BE2C (cell line): Measurements from ENCODE around the gene ADAMTS8. TPM values are rescaled to one million over a fixed set of nuclear protein-coding genes. Genes with fewer than 3 reads are reported as not detected.

Experiments
- DNase-seq: peaks from one replicate; pipeline ENCODE4 v3.0.0-alpha.2; 2020
- H3K27me3 ChIP-seq: fragments of 250-450 bp; sonication (Bioruptor Pico); 2 replicates; pipeline ENCODE4 v1.5.1; 2020; ENCODE audit warnings: mild to moderate bottlenecking
- H3K36me3 ChIP-seq: fragments of 250-450 bp; sonication (Bioruptor Pico); 2 replicates; pipeline ENCODE4 v1.5.1; 2020; ENCODE audit warnings: mild to moderate bottlenecking
- H3K4me1 ChIP-seq: fragments of 250-450 bp; sonication (Bioruptor Pico); 2 replicates; pipeline ENCODE4 v1.5.1; 2020
- H3K4me3 ChIP-seq: 2 replicates; pipeline ENCODE4 v1.5.1; 2011; ENCODE audit warnings: low read depth, low read length
- H3K9me3 ChIP-seq: fragments of 250-450 bp; sonication (Bioruptor Pico); 2 replicates; pipeline ENCODE4 v1.5.1; 2020
- polyA plus RNA-seq: library from polyadenylated mRNA; unstranded; fragments of >200 nt; gene quantifications from one replicate; pipeline ENCODE4 v1.2.1, GENCODE V29; 2012; ENCODE audit warnings: low read depth, missing spikeins; ENCODE audit not compliant: insufficient read length, insufficient read depth
- TF ChIP-seq, protein P1 (sequence below): IDR thresholded peaks from 2 replicates; pipeline ENCODE4 v1.5.1; 2012; ENCODE audit warnings: mild to moderate bottlenecking, low read depth, low read length

Gene ADAMTS8, protein sequence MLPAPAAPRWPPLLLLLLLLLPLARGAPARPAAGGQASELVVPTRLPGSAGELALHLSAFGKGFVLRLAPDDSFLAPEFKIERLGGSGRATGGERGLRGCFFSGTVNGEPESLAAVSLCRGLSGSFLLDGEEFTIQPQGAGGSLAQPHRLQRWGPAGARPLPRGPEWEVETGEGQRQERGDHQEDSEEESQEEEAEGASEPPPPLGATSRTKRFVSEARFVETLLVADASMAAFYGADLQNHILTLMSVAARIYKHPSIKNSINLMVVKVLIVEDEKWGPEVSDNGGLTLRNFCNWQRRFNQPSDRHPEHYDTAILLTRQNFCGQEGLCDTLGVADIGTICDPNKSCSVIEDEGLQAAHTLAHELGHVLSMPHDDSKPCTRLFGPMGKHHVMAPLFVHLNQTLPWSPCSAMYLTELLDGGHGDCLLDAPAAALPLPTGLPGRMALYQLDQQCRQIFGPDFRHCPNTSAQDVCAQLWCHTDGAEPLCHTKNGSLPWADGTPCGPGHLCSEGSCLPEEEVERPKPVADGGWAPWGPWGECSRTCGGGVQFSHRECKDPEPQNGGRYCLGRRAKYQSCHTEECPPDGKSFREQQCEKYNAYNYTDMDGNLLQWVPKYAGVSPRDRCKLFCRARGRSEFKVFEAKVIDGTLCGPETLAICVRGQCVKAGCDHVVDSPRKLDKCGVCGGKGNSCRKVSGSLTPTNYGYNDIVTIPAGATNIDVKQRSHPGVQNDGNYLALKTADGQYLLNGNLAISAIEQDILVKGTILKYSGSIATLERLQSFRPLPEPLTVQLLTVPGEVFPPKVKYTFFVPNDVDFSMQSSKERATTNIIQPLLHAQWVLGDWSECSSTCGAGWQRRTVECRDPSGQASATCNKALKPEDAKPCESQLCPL
- not detected for polyA plus RNA-seq

DNA sequence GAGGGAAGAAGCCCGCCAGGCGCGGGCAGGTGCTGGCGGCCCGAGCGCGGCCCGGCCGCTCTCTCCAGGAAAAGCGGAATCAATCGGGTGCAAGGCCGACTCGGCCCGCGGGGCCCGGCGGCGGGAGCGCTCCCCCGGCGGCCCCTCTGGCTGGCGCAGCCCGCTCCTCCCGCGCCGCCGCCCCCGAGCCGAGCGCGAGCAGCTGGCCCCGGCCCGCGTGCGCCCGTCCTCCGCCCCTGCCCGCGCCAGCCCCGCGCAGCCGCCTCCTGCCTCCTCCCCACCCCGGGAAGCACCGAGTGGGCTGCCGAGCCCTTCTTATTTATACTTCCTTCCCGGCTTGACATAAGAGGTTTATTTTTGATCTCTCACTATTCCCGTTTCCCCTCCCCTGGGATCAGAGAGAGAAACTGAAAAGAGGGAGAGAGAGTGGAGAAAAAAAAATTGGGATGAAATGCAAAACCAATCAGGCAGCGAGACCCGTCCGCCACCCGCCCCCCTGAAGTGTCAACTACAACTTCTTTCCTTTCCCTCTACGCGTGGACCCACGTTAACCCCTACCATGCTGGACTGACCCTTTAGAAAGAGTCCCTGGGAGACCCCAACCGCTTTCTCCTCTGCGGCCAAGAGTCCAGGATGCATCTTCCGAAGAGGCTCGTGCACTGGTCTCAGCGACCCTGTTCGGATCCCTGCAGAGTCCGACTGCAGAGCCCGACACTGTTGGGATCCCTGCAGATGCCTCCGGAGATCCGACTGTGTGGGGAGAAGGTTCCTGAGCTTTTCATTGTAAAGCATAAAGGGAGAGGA is at the start of gene ADAMTS8:
Gene ADAMTS8, minus strand, starts transcription at position 294 of the 804 bp plus-strand sequence. CDS start 323 bp downstream, outside the sequence.
- Histone ChIP-seq H3K9me3 (no peaks in the 10 kb centered on the region), H3K36me3 (no peaks in the 10 kb centered on the region), H3K4me1 (no peaks in the 10 kb centered on the region), H3K27me3 (peaks cover 78% of the 10 kb centered on the region), H3K4me3 (no peak within 1 kb of the TSS)
- TF ChIP-seq, protein P1, sequence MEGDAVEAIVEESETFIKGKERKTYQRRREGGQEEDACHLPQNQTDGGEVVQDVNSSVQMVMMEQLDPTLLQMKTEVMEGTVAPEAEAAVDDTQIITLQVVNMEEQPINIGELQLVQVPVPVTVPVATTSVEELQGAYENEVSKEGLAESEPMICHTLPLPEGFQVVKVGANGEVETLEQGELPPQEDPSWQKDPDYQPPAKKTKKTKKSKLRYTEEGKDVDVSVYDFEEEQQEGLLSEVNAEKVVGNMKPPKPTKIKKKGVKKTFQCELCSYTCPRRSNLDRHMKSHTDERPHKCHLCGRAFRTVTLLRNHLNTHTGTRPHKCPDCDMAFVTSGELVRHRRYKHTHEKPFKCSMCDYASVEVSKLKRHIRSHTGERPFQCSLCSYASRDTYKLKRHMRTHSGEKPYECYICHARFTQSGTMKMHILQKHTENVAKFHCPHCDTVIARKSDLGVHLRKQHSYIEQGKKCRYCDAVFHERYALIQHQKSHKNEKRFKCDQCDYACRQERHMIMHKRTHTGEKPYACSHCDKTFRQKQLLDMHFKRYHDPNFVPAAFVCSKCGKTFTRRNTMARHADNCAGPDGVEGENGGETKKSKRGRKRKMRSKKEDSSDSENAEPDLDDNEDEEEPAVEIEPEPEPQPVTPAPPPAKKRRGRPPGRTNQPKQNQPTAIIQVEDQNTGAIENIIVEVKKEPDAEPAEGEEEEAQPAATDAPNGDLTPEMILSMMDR: no peak
- DNase-seq: no peak

DNA sequence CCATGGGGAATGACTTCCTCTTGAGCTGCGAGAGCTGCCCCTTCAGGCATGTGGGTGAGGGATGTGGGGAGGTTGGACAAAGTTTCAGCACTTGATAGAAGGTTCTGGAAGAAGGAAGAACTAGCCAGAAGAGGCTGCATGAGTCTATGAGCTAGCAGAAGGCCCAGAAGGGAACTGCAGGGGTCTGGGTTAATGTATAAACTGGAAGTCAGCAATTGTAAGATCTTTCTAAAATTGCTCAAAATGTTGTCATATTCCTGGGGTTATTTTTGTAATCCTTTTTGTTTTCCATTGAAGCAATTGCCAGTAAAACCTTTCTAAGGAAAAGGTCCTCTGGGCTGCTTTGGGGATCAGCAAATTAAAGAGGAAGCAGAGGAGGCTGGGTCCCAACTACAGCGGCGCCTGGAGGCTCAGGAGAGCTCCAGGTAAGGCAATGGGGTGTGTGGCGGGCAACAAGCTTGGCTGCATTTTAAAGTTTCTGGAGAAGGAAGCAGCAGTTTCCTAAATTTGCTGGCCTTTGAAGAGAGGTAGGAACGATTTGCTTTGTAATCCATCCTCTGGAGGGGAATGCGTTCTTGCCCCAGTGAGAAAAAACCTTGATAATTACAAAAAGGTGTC is 49.3 kb upstream of the ADAMTS8 start:
- Histone ChIP-seq H3K4me3 (no peak overlapping the region), H3K27me3 (no peaks in the 10 kb centered on the region), H3K36me3 (no peaks in the 10 kb centered on the region), H3K4me1 (peaks cover 10% of the 10 kb centered on the region; the same call in 1 of the 2 replicates), H3K9me3 (no peaks in the 10 kb centered on the region)
- no peak for DNase-seq
- TF ChIP-seq, protein P1: no peak

DNA sequence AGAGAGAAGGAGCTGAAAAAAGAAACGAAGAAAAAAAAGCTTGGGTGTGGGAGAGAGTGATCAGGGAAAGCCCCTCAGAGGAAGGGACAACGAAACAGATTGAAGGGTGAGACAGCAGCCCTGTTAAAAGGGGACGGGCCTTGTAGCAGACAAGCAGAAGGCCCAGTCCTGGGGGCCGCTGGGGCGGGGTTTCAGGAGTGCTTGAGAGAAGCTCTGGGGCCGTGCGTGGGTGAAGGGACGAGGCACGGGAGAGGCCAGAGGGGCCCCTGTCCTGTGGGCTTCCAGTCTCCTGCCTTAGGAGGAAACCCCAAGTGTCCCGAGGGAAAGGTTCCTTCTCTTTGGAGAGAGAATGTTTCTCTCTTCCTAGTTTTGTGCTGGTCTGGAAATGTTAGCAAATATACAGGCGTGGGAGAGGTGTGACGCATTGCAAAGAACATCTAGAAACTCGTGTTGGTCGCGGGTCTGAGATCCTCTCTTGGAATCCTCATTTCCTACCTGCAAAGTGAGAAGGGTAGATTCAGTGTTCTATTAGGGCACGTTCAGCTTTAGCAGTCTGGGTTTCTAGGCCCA is 48.6 kb upstream of the ADAMTS8 start:
- no peaks in the 10 kb centered on the region for H3K27me3 ChIP-seq
- TF ChIP-seq, protein P1: no peak

DNA sequence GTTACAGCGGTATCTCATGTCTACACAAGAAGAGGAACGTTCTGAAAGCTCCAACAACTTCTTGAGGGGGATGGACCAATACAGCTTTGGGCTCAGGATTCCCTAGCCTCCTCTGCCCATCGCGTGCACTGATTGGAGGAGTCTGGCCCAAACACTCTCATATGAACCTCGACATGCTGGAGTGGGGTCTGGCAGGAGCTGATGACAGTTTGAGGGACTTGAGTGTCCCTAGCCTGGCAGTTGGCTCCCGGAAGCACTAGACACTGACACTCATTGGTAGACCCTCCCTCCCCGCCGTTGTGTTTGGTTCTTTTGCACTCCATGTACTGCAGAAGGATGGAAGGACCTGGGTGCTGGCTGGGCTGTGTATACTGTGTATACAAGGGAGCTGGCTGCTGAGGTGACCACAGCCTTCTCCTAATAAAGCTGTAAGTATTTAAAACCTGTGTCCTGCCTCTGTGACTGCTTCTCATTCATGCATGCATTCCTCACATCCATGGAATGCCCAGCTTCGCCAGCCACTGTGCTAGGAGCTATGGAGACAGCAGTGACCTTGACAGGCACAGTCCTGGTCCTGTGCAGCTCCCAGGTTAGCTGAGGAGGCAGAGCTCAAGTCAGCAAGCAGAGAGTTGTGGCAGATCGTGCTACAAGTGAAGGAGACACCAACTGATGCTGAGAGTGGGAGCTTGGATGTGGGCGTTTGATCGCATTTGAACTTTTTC is 48.0 kb upstream of the ADAMTS8 start:
- TF ChIP-seq, protein P1: no peak
- Histone ChIP-seq H3K27me3 (no peaks in the 10 kb centered on the region), H3K36me3 (no peaks in the 10 kb centered on the region), H3K4me3 (no peak overlapping the region), H3K9me3 (no peaks in the 10 kb centered on the region), H3K4me1 (peaks cover 10% of the 10 kb centered on the region; the same call in 1 of the 2 replicates)
- DNase-seq: no peak

More for the DNA sequence above, 48.6 kb upstream of the ADAMTS8 start:
- H3K4me1 ChIP-seq: peaks cover 10% of the 10 kb centered on the region; the same call in 1 of the 2 replicates
- H3K36me3 ChIP-seq: no peaks in the 10 kb centered on the region
- DNase-seq: no peak
- no peaks in the 10 kb centered on the region for H3K9me3 ChIP-seq
- no peak overlapping the region for H3K4me3 ChIP-seq
